Type B pancreatic cell (in vitro differentiated cells): Measurements from ENCODE around the gene KLC4. TPM values are rescaled to one million over a fixed set of nuclear protein-coding genes. Genes with fewer than 3 reads are reported as not detected.

Source experiments
- DNase-seq: peaks from one replicate; pipeline ENCODE4 v3.0.0; 2021; ENCODE audit warnings: mixed read lengths; ENCODE audit not compliant: unreplicated experiment; ENCODE audit errors: extremely low spot score
- H3K27ac Mint-ChIP-seq: 2 replicates; pipeline ENCODE4 v1.8.0; 2021; ENCODE audit warnings: mild to moderate bottlenecking, mixed read lengths
- H3K27me3 Mint-ChIP-seq: 2 replicates; pipeline ENCODE4 v1.8.0; 2021; ENCODE audit warnings: mixed read lengths
- H3K36me3 Mint-ChIP-seq: 2 replicates; pipeline ENCODE4 v1.8.0; 2021; ENCODE audit warnings: mixed read lengths
- H3K4me1 Mint-ChIP-seq: one replicate; pipeline ENCODE4 v1.8.0; 2021; ENCODE audit warnings: mixed read lengths; ENCODE audit not compliant: unreplicated experiment
- H3K4me3 Mint-ChIP-seq: 2 replicates; pipeline ENCODE4 v1.8.0; 2021; ENCODE audit warnings: mild to moderate bottlenecking, mixed read lengths
- H3K9me3 Mint-ChIP-seq: 2 replicates; pipeline ENCODE4 v1.8.0; 2021; ENCODE audit warnings: mixed read lengths
- total RNA-seq: library from RNA; stranded (reverse); gene quantifications from 2 replicates; pipeline ENCODE4 v1.2.1, GENCODE V29; 2021; ENCODE audit warnings: low replicate concordance
- TF ChIP-seq, protein P1 (sequence below): fragments of 200-600 bp; sonication (generic); conservative IDR thresholded peaks from 2 replicates; pipeline ENCODE4 v1.5.0; 2021; ENCODE audit warnings: antibody characterized with exemption, mild to moderate bottlenecking

The KLC4 gene
- total RNA-seq, 1 donor from 2014 or later, result 36.4 TPM

DNA sequence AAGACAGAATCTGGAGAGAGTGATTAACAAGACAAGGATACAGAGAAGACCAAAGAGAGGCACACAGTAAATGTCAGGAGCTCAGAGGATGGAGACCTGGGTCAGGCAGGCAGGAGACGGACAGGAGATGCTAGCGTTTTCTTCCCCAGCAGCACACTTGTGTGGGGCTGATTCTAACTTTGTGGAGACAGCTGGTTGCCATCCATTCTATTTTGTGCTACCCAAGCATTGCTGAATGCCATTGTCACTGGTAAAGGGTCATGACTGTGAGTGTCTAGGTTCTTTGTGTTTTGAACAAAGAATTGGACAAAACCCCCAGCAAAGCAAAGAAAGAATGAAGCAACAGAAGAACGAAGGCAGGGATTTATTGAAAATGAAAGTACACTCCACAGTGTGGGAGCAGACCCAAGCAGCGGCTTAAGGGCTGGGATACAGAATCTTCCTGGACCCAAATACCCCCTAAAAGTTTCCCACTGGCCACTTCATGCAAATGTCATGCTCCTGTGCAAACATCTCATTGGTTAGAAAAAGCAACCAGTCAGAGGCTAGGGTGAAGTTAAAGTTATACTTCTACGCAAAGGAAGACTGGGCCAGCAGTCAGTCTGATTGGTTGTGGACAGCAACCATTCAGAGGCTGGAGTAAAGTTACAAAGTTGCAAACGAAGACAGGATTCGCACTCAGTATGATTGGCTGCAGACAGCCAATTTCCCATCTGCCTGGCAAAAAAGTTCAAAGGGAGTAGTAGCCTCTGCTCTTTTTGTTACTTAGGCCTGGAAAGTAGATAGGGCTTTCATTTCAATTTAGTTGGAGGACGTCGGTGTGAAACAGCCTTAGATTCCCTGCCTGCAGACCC, 34.2 kb downstream of the KLC4 start:
- DNase-seq, result no peak
- peak overlapping the region; percentile 58 for H3K4me3 Mint-ChIP-seq
- peaks cover 3% of the 10 kb centered on the region for H3K36me3 Mint-ChIP-seq
- H3K4me1 Mint-ChIP-seq, result peaks cover 76% of the 10 kb centered on the region
- H3K27me3 Mint-ChIP-seq, result no peaks in the 10 kb centered on the region
- TF ChIP-seq, protein P1, sequence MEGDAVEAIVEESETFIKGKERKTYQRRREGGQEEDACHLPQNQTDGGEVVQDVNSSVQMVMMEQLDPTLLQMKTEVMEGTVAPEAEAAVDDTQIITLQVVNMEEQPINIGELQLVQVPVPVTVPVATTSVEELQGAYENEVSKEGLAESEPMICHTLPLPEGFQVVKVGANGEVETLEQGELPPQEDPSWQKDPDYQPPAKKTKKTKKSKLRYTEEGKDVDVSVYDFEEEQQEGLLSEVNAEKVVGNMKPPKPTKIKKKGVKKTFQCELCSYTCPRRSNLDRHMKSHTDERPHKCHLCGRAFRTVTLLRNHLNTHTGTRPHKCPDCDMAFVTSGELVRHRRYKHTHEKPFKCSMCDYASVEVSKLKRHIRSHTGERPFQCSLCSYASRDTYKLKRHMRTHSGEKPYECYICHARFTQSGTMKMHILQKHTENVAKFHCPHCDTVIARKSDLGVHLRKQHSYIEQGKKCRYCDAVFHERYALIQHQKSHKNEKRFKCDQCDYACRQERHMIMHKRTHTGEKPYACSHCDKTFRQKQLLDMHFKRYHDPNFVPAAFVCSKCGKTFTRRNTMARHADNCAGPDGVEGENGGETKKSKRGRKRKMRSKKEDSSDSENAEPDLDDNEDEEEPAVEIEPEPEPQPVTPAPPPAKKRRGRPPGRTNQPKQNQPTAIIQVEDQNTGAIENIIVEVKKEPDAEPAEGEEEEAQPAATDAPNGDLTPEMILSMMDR, result no peak
- H3K9me3 Mint-ChIP-seq, result no peaks in the 10 kb centered on the region
- peak overlapping the region; percentile 68 for H3K27ac Mint-ChIP-seq

DNA sequence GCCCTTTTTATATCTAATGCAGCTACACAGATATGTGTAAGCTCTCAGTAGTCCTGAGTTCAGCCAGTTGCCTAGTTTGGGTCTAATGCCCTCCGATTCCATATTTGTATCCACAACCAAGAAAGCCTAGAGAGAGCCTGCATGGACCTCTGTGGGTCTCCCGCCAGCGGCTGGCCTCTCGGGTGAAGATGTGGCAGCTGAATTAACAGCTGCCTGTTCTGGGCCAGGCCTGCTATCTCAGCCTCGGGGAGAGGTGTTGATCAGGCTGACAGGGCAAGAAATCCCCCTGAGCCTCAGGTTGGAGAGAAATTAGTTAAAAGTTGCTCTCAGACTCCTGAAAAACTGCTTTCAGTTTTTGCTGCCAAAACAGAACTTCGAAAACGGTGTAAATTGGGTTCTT, 36.5 kb downstream of the KLC4 start:
- no peak for DNase-seq
- Mint-ChIP-seq H3K27me3 (no peaks in the 10 kb centered on the region), H3K36me3 (peaks cover 3% of the 10 kb centered on the region), H3K4me3 (peak overlapping the region; percentile 56), H3K27ac (peak overlapping the region; percentile 94), H3K9me3 (no peaks in the 10 kb centered on the region), H3K4me1 (peaks cover 54% of the 10 kb centered on the region)
- TF ChIP-seq, protein P1, result no peak

DNA sequence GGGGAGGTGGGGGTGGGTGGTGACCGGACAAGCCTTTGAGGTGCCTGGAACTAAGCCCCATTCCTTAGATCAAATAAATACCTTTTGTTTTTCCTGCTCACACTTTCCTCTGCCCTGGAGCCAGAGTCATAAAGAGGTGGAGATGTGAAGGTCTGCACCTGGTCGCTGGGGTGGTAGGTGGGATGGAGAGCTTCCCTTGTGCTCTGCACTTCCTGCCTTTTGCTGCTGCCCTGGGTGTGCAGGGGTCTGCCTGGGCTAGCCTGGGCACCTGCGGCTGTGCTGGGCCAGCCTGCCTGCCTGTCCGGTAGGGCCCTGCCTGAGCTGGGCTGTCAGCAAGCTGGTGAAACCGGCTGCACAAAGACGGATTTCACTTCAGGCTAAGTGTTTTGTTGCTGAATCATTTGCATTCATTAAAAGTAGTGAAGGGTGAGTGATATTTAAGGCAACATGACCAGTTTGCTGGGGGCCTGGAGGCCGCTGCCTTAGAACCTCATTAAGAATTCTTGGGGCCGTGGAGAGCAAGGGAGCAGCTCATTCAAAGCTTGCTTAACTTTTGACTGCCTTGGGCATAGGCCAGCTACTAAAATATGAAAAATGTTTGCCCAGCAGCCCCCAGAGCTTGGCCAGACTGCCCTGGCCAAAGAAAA, 37.1 kb downstream of the KLC4 start:
- H3K27me3 Mint-ChIP-seq, result no peaks in the 10 kb centered on the region

DNA sequence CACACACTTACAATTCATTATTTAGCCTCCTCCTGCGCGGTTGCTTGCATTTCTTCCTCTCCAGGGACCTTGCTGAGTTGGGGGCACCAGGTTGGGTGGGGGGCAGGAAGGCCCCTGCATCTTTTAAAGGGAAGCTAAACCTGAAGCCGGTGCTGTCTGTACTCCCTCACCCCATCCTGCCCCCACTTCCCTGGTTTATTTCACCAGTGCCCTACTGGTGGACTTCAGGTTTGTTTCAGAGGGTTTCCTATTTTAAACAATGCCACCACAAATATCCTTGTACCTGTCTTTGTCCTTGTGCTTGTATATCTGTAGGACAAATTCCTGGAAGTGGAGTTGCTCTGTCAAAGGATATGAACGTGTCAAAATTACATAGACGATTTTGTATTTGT, 37.7 kb downstream of the KLC4 start:
- peak overlapping the region; percentile 78 for H3K4me3 Mint-ChIP-seq

More for the DNA sequence above, 37.1 kb downstream of the KLC4 start:
- peak overlapping the region; percentile 94 for H3K27ac Mint-ChIP-seq
- H3K36me3 Mint-ChIP-seq, result peaks cover 3% of the 10 kb centered on the region
- TF ChIP-seq, protein P1, result no peak
- no peaks in the 10 kb centered on the region for H3K9me3 Mint-ChIP-seq
- DNase-seq, result no peak
- peak overlapping the region; percentile 78 for H3K4me3 Mint-ChIP-seq
- peaks cover 54% of the 10 kb centered on the region for H3K4me1 Mint-ChIP-seq

DNA sequence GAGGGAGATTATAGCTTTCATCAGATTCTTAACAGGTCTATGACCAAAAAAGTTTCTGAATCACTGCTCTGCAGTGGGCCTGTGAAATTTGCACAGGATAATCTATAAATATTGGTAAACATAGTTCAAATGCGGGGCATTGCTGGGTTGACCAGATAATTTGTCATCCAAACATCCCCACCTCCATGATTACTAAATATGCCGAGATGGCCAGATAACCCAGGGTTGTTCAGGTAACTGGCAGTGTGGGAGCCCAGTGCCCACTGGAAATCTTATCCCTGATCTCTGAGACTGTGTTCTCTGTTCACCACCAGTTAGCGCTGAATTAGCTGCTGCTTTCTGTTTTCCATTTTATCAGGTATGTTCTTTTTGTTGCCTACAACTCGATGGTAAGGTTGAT, 38.1 kb downstream of the KLC4 start:
- peak overlapping the region; percentile 94 for H3K27ac Mint-ChIP-seq
- TF ChIP-seq, protein P1, result no peak
- H3K36me3 Mint-ChIP-seq, result peaks cover 3% of the 10 kb centered on the region
- no peaks in the 10 kb centered on the region for H3K27me3 Mint-ChIP-seq
- no peak for DNase-seq
- peak overlapping the region; percentile 78 for H3K4me3 Mint-ChIP-seq
- H3K4me1 Mint-ChIP-seq, result peaks cover 50% of the 10 kb centered on the region
- no peaks in the 10 kb centered on the region for H3K9me3 Mint-ChIP-seq

More for the DNA sequence above, 37.7 kb downstream of the KLC4 start:
- DNase-seq, result no peak
- Mint-ChIP-seq H3K27ac (peak overlapping the region; percentile 94), H3K36me3 (peaks cover 3% of the 10 kb centered on the region), H3K4me1 (peaks cover 54% of the 10 kb centered on the region), H3K27me3 (no peaks in the 10 kb centered on the region), H3K9me3 (no peaks in the 10 kb centered on the region)
- TF ChIP-seq, protein P1, result peak; percentile 47
